Amygdala (tissue), 56 donors: ENCODE measurements around the gene RNF19B.

Source experiments
- DNase-seq, 56 donors: peaks; one replicate each; lab custom pipeline; 2025; lab: John Stamatoyannopoulos, UW

Gene RNF19B

DNA sequence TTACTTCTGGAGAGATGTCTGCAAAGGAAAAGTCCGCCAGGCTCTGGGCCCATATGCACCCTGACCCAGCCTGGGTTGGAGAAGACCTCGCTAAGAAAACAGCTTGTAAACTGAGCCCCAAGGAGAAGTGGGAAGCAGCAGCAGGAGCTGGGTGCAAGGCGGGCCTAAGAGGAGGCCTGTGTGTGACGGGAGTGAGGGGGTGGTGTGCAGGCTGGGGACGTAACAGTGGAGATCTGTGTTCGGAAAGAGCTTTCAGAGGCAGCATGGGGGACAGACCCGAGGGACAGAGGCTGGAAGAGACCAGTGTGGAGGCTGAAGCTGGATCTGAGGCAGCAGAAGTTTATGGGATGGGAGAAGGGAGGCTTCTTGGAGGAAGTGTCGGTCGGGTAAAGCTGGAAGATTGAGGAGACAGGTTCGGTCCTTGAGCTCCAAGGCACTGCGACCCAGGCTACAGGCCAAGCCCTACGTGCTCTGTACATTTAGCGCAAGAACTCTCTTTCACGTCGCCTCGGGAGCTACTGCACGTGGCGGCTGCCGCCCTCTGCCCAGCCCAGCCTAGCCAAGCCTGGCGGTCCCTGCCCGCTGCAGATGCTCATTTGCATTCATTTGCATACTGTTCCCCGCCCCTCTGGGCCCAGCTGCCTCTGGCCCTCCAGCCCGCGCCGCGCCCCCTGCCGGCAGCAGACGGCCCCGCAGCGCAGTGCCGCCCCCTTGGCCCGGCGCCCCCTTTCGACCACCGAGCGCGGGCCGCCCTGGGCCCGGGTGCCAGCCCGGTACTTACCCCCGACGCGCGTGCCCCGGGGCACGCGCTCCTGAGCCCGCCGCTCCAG lies 72.0 kb downstream of the RNF19B start:
- DNase-seq, result peak in 50 of 56 donors; percentile 32 to 87 (median 64)

DNA sequence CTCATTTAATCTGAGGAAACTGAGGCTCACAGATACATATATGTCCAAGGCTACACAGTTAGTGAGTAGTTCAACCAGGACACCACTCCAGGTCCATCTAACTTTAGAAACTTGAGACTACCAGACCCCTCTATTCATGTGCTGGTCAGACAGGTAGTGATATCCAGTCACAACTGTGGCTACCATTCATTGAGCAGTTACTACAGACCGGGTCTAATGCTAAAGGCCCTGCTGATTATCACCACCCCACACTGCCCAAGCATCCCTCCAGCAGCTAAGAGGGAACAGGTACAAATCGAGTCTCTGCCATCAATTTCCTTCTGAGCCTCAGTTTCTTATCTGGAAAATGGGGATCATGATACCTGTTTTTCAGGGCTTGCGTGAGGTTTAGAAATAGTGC lies 73.0 kb downstream of the RNF19B start:
- no peak for DNase-seq

DNA sequence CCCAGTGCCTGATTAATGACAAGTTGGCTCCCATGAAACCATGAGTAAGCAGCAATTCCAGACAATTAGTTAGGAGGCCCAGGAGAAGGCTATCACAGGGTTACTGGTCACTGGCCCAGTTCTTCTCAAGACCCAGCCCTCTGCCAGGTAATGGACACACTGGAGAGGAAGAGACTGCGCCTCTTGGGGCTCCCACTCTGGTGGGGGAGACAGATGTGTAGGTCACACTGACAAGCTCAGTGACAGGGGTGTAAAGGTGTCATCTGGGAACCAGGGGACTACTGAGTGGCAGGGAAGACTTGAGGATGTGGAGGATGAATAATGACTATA lies 73.4 kb downstream of the RNF19B start:
- DNase-seq, result no peak

- DNase-seq, result no peak
Measured at GRCh38 chr1:32890516-32891240, 73.9 kb downstream of the RNF19B start.

DNA sequence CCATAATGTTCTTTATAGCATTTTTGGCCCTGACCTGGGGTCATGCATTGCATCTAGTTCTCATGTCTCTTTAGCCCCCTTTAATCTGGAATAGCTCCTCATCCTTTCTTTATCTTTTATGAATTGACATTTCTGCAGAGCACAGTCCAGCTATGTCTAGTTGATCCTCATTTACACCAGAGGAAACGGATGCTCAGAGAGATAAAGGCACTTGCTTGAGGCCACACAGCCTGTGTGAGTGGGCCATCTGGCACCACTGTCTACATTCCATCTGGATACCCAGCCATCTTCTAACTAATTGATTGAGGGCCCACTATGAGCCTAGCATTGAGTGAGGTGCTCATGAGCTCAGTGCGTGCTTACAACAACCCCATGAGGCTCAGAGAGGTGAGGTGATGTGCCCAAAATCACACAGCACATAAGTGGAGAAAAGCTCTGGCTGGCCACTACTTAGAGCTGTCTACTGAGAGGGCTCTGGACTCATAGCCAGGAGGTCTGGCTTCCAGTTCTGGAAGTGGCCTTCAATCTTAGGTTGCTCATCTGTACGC lies 74.8 kb downstream of the RNF19B start:
- no peak for DNase-seq

DNA sequence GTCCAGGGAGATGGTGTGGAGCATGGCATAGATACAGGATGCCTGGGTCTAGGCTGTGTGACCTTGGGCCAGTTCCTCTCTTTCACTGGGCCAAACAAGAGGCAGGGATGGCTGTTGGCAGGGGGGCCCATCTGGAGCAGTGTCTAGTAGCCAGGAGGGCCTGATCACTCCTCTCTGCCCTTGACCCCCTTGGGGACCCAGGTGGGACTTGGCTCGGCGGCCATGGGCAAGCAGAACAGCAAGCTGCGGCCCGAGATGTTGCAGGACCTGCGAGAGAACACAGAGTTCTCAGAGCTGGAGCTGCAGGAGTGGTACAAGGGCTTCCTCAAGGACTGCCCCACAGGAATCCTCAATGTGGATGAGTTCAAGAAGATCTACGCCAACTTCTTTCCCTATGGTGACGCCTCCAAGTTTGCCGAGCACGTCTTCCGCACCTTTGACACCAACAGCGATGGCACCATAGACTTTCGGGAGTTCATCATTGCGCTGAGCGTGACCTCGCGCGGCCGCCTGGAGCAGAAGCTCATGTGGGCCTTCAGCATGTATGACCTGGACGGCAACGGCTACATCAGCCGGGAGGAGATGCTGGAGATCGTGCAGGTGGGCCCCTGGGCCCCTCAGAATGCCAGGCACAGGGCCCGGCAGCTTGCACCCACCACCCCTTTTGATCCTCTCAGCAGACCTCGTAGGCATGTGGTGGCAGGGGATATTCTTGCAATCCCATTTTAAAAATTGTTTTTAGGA lies 75.8 kb downstream of the RNF19B start:
- no peak for DNase-seq

DNA sequence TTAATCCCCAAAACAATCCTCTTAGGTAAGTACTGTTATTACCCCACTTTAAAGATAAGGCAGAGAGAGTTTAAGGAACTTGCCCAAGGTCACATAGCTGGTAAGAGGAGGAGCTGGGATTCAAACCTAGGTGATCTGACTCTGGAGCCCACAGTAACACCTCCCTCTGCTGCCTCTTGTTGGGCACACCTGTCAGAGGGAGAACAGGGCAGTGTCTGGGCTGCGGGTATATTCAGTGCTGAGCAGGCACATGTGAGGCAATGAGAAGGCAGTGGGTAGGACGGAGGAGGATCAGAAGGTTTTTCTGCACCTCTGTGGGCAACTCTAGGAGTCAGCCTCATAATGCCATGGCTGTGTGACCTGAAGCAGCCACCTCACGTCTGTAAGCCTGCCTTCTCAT lies 76.5 kb downstream of the RNF19B start:
- no peak for DNase-seq

DNA sequence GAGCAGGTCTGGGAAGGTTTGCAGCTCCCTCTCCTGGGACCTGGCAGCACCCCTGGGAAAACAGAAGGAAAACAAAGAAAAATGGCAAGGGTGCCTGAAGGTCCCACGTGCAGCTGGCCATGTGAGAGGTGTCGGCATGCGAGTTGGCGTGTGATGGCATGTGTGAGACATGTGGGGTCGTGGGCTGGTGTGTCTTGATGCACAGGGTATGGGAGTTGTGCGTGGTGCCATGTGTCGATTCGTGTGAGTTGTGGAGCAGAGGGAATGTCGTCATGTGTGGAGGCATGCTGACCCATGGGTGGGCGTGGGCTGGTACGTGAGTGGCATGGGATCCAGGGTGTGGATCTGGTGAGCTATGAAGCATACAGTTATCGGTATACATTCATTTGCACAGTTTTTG lies 77.0 kb downstream of the RNF19B start:
- peak in 1 of 56 donors; percentile 21 for DNase-seq

DNA sequence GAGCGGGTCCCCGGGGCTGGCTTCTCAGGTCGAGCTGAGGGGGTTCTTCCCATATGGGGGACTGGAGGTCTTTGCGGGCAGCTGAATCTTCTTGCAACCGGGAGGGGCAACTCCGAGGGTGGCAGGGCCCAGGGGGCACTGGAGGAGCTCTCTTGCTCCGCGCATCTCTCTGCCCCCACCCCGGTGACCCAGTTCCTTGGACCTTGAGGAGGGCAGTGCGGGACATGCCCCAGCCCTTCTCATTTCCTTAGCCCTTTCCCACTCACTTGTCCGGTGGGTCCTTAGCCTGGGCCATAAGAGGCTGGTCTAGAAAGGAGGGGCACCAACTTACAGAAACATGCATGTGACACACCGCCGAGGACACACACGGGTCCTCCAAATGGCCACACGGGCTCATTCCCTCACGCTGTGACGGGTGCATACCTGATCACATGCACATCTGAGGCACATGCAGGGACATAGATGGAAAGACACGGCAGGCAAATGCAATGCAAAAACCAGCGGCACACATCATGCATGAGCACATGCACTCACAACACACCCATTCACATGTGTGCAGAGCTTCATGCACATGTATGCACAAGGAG lies 77.7 kb downstream of the RNF19B start:
- DNase-seq, result no peak
